M059J (cell line): ENCODE results near the gene CRELD2. TPM values are rescaled to one million over a fixed set of nuclear protein-coding genes. Genes with fewer than 3 reads are reported as not detected.
A peak's percentile ranks its signal among the peaks of the same experiment; 100 is the strongest.

Experiments used
- DNase-seq: peaks from one replicate; pipeline ENCODE4 v3.0.0-alpha.2; 2012; ENCODE audit warnings: low read depth
- total RNA-seq: library from RNA; depleted of rRNA; stranded (reverse); fragments of >200 nt; shearing (Covaris generic); gene quantifications from 2 replicates; pipeline ENCODE4 v1.2.3, GENCODE V29; 2014

CRELD2 gene
- total RNA-seq, 1 experiment from 2014 or later = 83.7 TPM

GRCh38 chr22:49911881-49912625 is 6.4 kb upstream of the CRELD2 start:
- no peak for DNase-seq

DNA sequence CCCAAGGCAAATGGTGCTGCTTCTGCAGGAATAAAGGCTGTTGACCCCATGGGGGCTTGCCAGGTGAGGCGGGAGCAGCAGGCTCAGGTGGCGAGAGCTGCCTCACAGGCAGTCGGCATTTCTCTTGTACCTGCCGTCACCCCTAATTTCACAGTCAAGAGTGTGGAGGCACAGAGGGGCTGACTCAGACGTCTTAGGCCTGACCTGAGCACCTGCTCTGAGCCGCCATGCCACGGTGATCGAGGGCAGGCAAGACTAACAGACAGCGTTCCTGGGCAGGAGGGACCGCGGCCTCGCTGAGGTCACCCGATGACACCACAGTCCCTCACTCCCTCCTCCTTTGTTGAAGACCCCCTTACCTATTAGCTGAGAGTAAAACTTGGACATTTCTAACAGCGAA is 5.4 kb upstream of the CRELD2 start:
- DNase-seq = no peak

DNA sequence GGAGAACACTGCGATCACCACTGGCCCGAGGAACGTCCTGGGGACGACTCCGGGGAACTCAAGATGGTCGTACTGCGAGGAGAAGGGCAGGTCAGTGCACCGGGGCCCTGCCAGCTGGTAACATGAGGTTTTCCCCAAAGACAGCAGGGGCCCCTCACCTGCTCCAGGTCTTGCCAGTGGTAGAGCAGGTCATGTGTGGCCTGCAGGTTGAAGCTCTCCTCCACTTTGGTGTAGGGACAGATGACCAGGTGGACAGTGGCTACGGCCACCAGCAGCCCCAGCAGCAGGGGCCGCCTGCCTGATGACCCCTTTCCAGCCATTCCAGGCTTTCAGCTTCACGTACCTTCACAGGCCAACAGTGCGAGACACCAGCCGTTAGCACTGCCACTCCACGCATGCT is 5.0 kb upstream of the CRELD2 start:
- DNase-seq = no peak

DNA sequence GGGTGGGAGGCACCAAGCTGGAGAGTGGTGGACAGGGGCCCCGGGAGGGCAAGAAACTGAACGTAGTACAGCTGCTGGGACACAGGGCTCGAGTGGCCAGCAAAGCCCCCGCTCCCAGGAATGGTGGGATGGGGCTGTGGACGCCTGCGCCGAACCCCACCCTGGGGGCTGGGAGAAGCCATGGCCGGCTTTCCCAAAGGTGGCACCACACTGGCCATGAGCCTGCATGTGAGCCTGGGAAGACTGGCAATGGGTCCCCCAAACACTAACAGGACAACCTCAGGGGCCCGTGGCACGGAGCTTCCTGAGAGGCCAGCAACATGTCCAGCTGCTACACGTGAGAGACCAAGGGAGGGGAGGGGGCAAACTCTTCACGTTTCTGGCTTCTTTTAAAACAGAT is 4.2 kb upstream of the CRELD2 start:
- no peak for DNase-seq

DNA sequence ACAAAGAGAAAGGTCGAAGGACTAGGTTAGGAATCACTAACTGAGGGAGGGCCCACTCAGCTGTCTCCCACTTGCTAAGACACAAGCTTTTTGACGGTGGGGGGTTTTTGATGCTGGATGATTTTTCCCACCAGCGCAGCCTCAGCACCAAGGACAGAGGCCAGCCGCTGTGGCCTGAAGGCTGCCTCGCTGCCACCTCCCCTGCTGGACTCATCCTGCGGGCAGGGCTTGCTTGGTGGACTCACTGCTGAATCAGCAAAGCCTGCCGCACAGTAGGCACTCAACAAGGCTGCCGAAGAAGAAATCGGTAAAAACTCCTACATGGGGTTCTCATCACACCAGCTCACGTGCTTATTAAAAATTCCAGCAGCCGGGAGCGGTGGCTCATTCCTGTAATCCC is 2.8 kb upstream of the CRELD2 start:
- DNase-seq = no peak

DNA sequence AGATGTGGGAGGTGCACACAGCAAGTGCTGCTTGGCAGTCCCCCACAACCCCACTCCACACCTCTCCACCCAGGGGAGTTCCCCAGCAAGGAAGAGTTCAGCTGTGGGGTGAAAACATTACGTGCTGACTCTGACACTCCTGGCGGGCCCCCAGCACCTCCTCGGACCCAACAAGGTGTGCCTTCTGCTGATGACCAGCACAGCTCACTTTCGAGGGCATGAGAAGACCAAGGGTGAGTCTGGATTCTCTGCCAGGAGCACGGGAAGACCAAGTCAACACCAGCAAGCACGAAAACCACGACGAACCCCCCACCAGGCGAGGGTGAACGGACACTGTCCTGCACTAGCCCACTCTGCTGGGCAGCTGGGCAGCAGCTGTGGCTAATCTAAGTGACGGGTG is 1.6 kb upstream of the CRELD2 start:
- DNase-seq = no peak

DNA sequence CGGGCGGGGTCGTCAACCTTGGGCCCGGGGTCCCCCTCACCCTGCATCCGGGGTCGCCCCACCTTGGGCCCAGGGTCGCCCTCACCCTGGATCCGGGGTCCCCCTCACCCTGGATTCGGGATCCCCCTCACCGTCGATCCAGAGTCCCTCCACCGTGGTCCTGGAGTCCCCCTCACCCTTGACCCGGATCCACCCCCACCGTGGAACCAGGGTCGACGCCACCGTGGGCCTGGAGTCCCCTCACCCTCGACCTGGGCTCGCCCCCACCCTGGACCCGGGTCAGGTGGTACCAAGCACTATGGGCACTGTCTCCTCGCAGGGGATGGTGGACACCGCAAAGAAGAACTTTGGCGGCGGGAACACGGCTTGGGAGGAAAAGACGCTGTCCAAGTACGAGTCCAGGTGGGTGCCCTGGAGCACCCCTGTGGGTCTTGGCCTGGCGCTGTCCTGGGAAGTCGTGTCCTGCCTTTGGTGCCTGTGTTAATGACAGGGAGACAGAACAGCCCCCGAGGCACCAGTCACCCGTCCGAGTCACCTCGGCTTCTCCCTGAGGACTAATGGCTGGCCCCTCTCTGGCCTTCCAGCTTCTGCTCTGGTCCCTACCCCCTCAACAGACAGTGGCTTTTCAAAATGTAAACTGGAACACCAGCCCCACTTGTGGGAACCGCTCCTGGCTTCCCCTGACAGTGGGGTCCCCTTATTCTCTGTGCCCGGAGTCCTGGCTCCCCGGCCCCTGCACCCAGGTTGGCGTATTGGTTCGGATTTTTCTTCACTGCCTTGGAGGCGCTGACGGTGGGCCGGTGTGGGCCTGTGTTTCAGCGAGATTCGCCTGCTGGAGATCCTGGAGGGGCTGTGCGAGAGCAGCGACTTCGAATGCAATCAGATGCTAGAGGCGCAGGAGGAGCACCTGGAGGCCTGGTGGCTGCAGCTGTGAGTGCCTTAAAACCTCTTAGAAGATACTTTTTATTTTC is 762 bp downstream of the CRELD2 start:
- DNase-seq = no peak

DNA sequence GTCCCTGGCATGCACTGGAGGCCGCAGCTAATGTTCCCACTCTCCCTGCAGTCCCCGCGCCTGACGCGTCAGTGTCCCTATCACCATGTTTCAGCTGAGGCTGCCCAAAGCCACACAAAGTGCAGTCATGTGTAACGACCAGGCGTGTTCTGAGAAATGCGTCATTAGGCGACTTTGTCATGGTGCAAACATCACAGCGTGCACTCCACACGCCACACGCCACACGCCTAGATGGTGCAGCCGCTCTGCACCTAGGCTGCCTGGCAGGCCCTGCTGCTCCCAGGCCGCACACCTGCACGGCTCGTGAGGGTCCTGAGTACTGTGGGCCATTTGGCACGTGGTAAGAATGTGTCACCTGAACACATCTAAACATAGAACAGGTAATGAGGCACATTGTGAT is 2.4 kb downstream of the CRELD2 start:
- no peak for DNase-seq

DNA sequence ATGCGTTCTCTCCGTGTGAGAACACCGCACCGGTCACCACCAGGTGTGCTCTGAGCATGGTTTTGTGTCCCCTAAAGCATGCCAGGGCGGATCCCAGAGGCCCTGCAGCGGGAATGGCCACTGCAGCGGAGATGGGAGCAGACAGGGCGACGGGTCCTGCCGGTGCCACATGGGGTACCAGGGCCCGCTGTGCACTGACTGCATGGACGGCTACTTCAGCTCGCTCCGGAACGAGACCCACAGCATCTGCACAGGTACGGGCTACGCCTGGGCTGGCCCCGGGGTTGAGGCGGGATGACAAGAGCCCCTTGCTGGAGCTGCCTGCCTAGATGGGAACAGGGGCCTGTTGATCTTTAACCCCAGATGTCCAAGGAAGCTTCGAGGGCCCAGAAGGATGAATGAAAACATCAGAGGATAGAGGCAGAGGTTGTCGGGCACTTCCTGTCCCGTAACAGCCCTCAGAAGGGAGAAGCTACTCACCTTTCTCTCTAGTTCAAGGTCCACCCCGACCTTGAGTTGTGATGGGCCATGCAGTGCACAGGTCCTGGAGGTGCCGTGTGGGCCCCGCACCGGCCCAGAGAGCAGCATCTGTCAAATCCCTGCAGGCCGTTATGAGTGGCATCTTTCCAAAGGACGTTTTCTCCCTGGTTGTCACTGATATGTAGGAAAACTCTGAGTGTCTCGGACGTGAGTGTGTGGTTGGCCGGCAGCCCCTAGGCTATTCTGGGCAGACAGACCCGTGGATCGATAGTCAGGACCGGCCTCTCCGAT is 3.3 kb downstream of the CRELD2 start:
- DNase-seq = no peak

GRCh38 chr22:49922484-49922883 is 4.0 kb downstream of the CRELD2 start:
- no peak for DNase-seq

DNA sequence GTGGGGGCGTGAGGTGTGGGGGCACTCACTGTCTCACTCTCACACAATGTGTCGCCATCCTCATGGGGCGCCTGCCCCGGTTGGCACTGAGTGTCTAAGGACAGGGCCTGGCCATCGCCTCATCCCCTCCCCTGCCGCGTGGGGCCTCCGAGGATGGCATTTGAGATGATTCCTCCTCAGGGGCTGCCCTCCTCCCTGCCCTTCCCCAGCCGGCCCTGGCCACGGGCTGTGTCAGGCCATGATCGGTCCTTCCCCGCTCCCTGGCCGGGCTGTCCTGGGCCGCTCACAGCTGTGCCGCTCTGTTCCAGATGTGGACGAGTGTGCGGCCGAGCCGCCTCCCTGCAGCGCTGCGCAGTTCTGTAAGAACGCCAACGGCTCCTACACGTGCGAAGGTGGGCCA is 4.5 kb downstream of the CRELD2 start:
- DNase-seq = no peak

DNA sequence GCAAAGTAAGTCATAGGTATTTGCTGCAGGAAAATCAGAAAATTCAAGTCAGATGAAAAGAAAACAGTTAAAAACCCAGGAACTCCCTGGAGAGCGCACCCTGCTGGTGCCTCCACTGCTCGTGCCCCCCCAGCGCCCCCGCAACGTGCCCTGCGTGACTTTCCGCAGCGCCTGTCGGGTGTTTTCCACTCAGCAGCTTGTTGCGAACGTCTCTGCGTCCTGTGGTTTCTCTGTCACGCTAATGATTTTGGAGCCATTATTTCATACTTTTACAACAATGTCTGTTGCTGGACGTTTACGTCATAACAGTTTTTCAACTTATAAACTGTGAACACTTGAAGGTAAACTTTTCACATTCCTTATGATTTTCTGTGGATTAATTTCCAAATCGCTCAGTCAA is 5.0 kb downstream of the CRELD2 start:
- no peak for DNase-seq

DNA sequence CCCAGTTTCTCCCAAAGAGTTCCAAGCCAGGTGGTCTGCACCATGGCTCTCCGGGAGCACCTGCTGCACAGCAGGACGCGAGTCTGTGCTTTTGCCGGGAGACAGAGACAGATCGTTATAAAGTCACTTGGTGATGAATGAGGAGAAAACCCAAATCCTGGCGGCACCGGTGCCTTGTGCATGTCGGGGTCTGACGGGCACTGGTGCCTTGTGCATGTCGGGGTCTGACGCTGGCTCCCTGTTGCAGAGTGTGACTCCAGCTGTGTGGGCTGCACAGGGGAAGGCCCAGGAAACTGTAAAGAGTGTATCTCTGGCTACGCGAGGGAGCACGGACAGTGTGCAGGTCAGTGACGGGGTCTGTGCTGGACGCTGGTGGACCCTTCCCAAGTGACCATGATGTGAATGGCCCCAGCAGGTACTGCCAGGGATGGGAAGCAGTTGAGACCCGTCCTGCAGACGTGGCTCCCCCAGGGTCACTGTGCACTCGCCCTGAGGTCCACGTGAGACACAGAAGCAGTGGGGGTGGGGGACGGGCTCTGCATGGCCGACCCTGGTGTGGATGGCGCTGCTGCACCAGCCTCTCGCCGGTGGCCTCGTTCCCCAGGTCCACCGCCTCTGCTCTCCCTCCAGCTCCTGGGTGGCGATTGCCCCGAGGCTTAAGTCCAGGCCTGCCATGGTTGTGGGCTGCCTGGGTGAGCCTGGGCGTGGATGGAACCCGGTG is 5.8 kb downstream of the CRELD2 start:
- DNase-seq = no peak

DNA sequence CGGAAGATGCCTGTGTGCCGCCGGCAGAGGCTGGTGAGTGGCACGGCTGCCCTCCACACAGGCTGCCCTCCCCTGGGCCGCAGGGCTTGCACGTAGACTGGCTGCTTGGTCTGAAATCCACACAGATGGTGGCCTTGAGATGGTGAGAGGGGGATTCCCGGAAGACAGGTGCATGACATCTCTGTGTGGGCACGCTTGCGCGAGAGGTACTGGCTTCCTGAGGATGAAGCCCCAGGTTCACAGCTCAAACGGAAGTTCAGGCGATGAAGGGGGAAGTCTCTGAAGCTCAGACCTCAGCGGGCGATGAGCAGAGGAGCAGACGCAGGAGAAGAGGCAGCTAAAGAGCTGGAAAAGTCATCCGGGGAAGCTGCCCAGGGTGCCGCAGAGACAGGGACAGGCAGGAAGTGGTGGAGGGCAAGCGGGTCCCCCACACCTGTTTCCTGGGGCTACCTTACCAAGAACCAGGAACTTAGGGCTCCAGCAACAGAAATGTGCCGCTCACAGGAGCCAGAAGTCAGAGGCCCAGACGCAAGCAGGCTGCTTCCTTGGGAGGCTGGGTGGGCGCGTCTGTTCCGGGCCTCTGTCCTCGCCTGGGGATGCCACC is 7.2 kb downstream of the CRELD2 start:
- no peak for DNase-seq

- no peak for DNase-seq
Observed at GRCh38 chr22:49926916-49927315, 8.5 kb downstream of the CRELD2 start.

DNA sequence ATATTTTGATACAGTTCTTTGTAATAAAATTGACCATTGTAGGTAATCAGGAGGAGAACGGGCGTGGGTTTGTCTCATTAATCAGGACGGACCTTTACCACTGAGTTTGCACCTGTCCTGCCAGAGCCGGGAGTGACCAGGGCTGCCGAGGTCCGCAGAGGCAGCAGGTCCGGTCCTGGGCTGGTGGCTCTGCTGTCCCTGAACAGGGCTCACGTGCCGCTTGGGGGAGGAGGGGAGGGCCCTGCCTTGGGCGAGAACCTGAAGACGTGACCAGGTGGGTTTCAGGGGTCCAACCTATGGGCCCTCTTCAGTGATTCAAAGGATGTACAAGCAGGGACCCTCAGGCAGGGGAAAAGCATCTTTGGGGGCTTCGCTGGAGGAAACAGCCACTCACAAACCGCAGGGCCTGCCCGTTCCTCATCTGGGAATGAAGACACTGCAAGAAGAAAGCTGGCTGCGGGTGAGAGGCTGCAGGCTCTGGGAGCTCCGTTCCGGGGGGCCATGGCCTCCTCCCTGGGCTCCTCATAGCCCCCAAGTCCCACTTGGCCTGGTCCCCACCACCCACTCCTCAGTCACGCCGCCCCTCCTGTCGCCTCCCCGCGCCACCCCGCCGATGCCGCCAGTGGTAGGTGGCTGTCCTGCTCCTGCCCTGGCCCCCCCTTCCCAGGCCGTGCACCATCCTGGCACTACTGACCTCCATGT is 9.2 kb downstream of the CRELD2 start:
- no peak for DNase-seq

DNA sequence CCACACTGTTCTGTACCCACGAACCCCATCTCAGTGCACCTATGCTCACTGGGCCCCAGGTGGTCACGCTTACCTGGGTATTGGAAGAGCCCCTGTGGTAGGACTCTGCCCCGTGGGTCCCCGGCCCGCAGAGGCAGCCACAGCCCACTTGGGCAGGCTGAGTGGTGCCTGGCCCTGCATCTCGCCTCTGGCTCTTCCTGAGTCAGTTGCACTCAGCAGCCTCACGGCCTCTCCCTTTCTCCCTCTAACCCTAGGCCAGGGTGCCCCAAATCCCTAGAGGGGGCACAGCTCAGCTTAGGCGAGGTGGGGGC is 9.7 kb downstream of the CRELD2 start:
- DNase-seq = no peak

DNA sequence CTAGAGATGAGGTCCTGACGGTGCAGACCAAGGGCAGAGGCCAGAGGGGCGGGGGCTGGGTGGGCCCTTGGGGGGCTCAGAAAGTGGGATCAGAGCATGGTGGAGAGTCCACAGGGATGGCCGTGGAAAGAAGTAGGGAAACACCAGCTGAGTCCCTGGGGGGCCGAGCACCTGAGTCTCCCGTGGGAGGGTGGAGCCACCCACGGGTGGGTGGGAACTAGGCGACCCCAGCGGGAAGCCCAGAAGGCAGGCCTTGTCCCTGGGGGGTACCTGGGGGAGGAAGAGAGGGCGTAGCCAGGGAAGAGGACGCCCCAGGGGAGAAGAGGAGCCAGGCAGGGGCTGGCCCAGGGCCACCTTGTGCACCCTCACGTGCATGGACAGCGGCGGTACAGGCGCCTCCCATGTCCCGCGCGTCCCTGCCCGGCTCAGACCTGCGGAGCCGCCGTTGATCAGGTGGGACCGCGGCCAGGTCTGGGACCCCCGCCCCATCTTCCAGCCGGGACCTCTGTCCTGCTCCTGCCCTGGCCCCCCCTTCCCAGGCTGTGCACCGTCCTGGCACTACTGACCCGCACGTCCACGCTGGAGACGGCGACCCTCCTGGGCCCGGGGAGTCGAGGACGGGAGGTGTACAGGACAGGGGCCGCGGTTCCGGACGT is 10.2 kb downstream of the CRELD2 start:
- no peak for DNase-seq

- peak; percentile 25 for DNase-seq
Observed at GRCh38 chr22:49929211-49929979, 11.0 kb downstream of the CRELD2 start.
